HepG2 (cell line): ENCODE results near the gene EPPIN. TPM values are rescaled to one million over a fixed set of nuclear protein-coding genes. Genes with fewer than 3 reads are reported as not detected.

ENCODE experiments used
- ATAC-seq: fragments of 200-7000 bp; cut with Tn5 transposase; 3 replicates; pipeline ENCODE4 v1.9.1; 2020; ENCODE audit warnings: mild to moderate bottlenecking, moderate library complexity
- BruUV-seq: library from RNA; stranded (reverse); fragments of 400-500 nt; replicated peaks from 2 replicates; lab custom pipeline; 2021; lab: Mats Ljungman, UMichigan
- CTCF ChIA-PET: fragments of 300-600 bp; formaldehyde crosslinking; extraction: SDS; loops from one replicate; lab custom pipeline; 2021; ENCODE audit warnings: low total read pairs, inconsistent platforms, low intra/inter-chr PET ratio; lab: Yijun Ruan, JAX
- POLR2A ChIA-PET: fragments of 350-600 bp; sonication (Branson Sonifier 250); formaldehyde crosslinking; loops from one replicate; lab custom pipeline; 2020; ENCODE audit warnings: antibody characterized with exemption, inconsistent platforms; lab: Yijun Ruan, JAX
- DNase-seq: peaks from one replicate; pipeline ENCODE4 v3.0.0-alpha.2; 2015; ENCODE audit warnings: low spot score
- FAIRE-seq: peaks from 3 replicates; lab custom pipeline; 2011; peaks lifted over from hg19 to GRCh38; lab: Jason Lieb, UNC
- H2AFZ ChIP-seq: one replicate; pipeline ENCODE4 v1.6.1; 2011; ENCODE audit warnings: low read length, inconsistent platforms
- H3K27ac ChIP-seq: fragments of 300-600 bp; 3 replicates; pipeline ENCODE4 v1.8.0; 2011; ENCODE audit warnings: mixed run types, mild to moderate bottlenecking, mixed read lengths, low read length, inconsistent platforms; ENCODE audit not compliant: insufficient read depth; ENCODE audit errors: extremely low read length
- H3K27me3 ChIP-seq, 2 experiments: fragments of 200-600 bp in 1 of 2; 2 replicates in 1 of 2; 3 replicates in 1 of 2; pipeline versions ENCODE4 v1.6.0 to v1.8.0; 2011; ENCODE audit warnings: low read length in 2 of 2, mild to moderate bottlenecking in 2 of 2, moderate library complexity in 2 of 2, inconsistent platforms in 1 of 2; ENCODE audit not compliant: insufficient read depth in 2 of 2, control insufficient read depth in 1 of 2
- H3K36me3 ChIP-seq, 2 experiments: fragments of 200-600 bp in 1 of 2; replicated peaks in 1 of 2; 2 replicates in 1 of 2; 3 replicates in 1 of 2; pipeline versions ENCODE4 v1.5.1 to v1.8.0; 2011; ENCODE audit warnings: low read length in 2 of 2, inconsistent platforms in 1 of 2; ENCODE audit not compliant: insufficient read depth in 2 of 2, control insufficient read depth in 1 of 2
- H3K4me1 ChIP-seq: 2 replicates; pipeline ENCODE4 v1.5.1; 2012; ENCODE audit warnings: low read length, inconsistent platforms; ENCODE audit not compliant: insufficient read depth
- H3K4me2 ChIP-seq: 2 replicates; pipeline ENCODE4 v1.6.0; 2011; ENCODE audit warnings: low read depth, low read length, inconsistent platforms
- H3K4me3 ChIP-seq, 3 experiments: fragments of 200-600 bp in 1 of 3; sonication (generic), shearing (Covaris generic) in 1 of 3; replicated peaks in 1 of 3; 2 replicates each; pipeline ENCODE4 v1.5.1; 2011 to 2016; ENCODE audit warnings: low read length in 3 of 3, inconsistent platforms in 2 of 3, low read depth in 2 of 3, mild to moderate bottlenecking in 2 of 3, control low read depth in 1 of 3, mixed read lengths in 1 of 3; ENCODE audit not compliant: insufficient read depth in 1 of 3
- H3K79me2 ChIP-seq: one replicate; pipeline ENCODE4 v1.6.1; 2011; ENCODE audit warnings: low read length, inconsistent platforms; ENCODE audit not compliant: insufficient read depth
- H3K9ac ChIP-seq: 2 replicates; pipeline ENCODE4 v1.6.0; 2011; ENCODE audit warnings: mild to moderate bottlenecking, low read depth, low read length, inconsistent platforms; ENCODE audit not compliant: insufficient read depth
- H3K9me3 ChIP-seq: 2 replicates; pipeline ENCODE4 v1.5.1; 2012; ENCODE audit warnings: mild to moderate bottlenecking, low read length
- H4K20me1 ChIP-seq: 2 replicates; pipeline ENCODE4 v1.6.0; 2011; ENCODE audit warnings: inconsistent platforms, mild to moderate bottlenecking, low read length, moderate library complexity; ENCODE audit not compliant: insufficient read depth
- ARNT2 ChIP-seq: sonication (generic); formaldehyde crosslinking; IDR thresholded peaks from 2 replicates; pipeline ENCODE4 v1.8.0; 2022; ENCODE audit warnings: mild to moderate bottlenecking, low read depth, missing genetic modification reagents, moderate library complexity
- CEBPB ChIP-seq: IDR thresholded peaks from 2 replicates; pipeline ENCODE4 v1.6.1; 2011; ENCODE audit warnings: low read depth, low read length, improper control_type of control experiment, borderline replicate concordance
- DMTF1 ChIP-seq: sonication (generic); formaldehyde crosslinking; IDR thresholded peaks from 2 replicates; pipeline ENCODE4 v1.4.0; 2020; ENCODE audit warnings: mild to moderate bottlenecking, missing genetic modification reagents
- EEA1 ChIP-seq: sonication (generic); formaldehyde crosslinking; IDR thresholded peaks from 2 replicates; pipeline ENCODE4 v1.5.1; 2020; ENCODE audit warnings: mild to moderate bottlenecking, missing genetic modification reagents, borderline replicate concordance
- FOXC1 ChIP-seq: sonication (generic); formaldehyde crosslinking; IDR thresholded peaks from 2 replicates; pipeline ENCODE4 v1.8.0; 2022; ENCODE audit warnings: mild to moderate bottlenecking, missing genetic modification reagents, borderline replicate concordance
- KAT8 ChIP-seq: IDR thresholded peaks from 2 replicates; pipeline ENCODE4 v1.6.1; 2016; ENCODE audit warnings: missing genetic modification reagents, missing compliant biosample characterization
- MAFK ChIP-seq, 2 experiments: IDR thresholded peaks in 1 of 2; conservative IDR thresholded peaks in 1 of 2; 2 replicates each; pipeline ENCODE4 v1.6.1; 2011; ENCODE audit warnings: improper control_type of control experiment in 2 of 2, low read length in 2 of 2
- MBNL3 ChIP-seq: fragments of 250-450 bp; sonication (Bioruptor Pico); conservative IDR thresholded peaks from 2 replicates; pipeline ENCODE4 v1.8.0; 2022; ENCODE audit warnings: mild to moderate bottlenecking, inconsistent platforms
- MYC ChIP-seq: sonication (generic); formaldehyde crosslinking; IDR thresholded peaks from 2 replicates; pipeline ENCODE4 v1.9.0; 2021; ENCODE audit warnings: missing genetic modification reagents, borderline replicate concordance
- NCOA2 ChIP-seq: sonication (generic); formaldehyde crosslinking; IDR thresholded peaks from 2 replicates; pipeline ENCODE4 v1.8.0; 2022; ENCODE audit warnings: inconsistent platforms
- NFE2L1 ChIP-seq: sonication (generic); formaldehyde crosslinking; IDR thresholded peaks from 2 replicates; pipeline ENCODE4 v1.4.0; 2020; ENCODE audit warnings: missing genetic modification reagents, mild to moderate bottlenecking, borderline replicate concordance
- RBM22 ChIP-seq: fragments of 200-400 bp; formaldehyde crosslinking; optimal IDR thresholded peaks from 2 replicates; pipeline ENCODE3; 2017; ENCODE audit warnings: mild to moderate bottlenecking, low read length, moderate library complexity
- TBL1XR1 ChIP-seq: fragments of 150-350 bp; IDR thresholded peaks from 2 replicates; pipeline ENCODE4 v1.6.1; 2014; ENCODE audit warnings: borderline replicate concordance, low read length; ENCODE audit not compliant: partially characterized antibody
- TEAD3 ChIP-seq: optimal IDR thresholded peaks from 2 replicates; pipeline ENCODE3; 2016; ENCODE audit warnings: borderline replicate concordance
- ZC3H13 ChIP-seq: sonication (generic); formaldehyde crosslinking; IDR thresholded peaks from 2 replicates; pipeline ENCODE4 v1.8.1; 2023; ENCODE audit warnings: mild to moderate bottlenecking, missing genetic modification reagents, moderate library complexity
- ZNF383 ChIP-seq: sonication (generic); formaldehyde crosslinking; IDR thresholded peaks from 2 replicates; pipeline ENCODE4 v1.4.0; 2020; ENCODE audit warnings: missing genetic modification reagents, mild to moderate bottlenecking, borderline replicate concordance
- ZNF768 ChIP-seq: sonication (generic); formaldehyde crosslinking; IDR thresholded peaks from 2 replicates; pipeline ENCODE4 v1.4.0; 2020; ENCODE audit warnings: missing genetic modification reagents
- in situ Hi-C: cut with HindIII; loops from 2 replicates; pipeline ENCODE4 v1.10.0; 2017; ENCODE audit warnings: low pct_unique_long_range_greater_than_20kb; ENCODE audit not compliant: extremely low pct_ligation_motif_present
- intact Hi-C: fragments of 100-400 bp; cut with micrococcal nuclease; formaldehyde crosslinking; loops from one replicate; pipeline ENCODE4 v1.10.0; 2022; ENCODE audit not compliant: unreplicated experiment
- polyA plus RNA-seq, 8 experiments: library from polyadenylated mRNA; depleted of rRNA in 3 of 8; stranded (reverse) in 7 of 8; unstranded in 1 of 8; fragments of >200 nt; fragmentation: Illumina TruSeq in 4 of 8; extraction: Trizol in 4 of 8; gene quantifications; 2 replicates each; pipeline versions ENCODE4 v1.2.1 to v1.2.3, GENCODE V29; 2011 to 2016; ENCODE audit warnings: low read depth in 4 of 8, missing spikeins in 1 of 8, mixed read lengths in 1 of 8; ENCODE audit not compliant: insufficient read depth in 1 of 8
- total RNA-seq, 5 experiments: library from RNA; depleted of rRNA; stranded (reverse); fragments of >200 nt; fragmentation: Illumina TruSeq; extraction: Trizol; gene quantifications; 2 replicates each; pipeline ENCODE4 v1.2.3, GENCODE V29; 2016; ENCODE audit warnings: low read depth in 1 of 5
- TF ChIP-seq, protein P1 (sequence below): sonication (generic); formaldehyde crosslinking; IDR thresholded peaks from 2 replicates; pipeline ENCODE4 v1.5.0; 2020; ENCODE audit warnings: mild to moderate bottlenecking, missing genetic modification reagents, moderate library complexity
- TF ChIP-seq, protein P2 (sequence below): IDR thresholded peaks from 2 replicates; pipeline ENCODE4 v1.6.1; 2016

Gene EPPIN
- total and polyA plus RNA-seq, 2 of the 13 experiments (the other 11 are each of a cell fraction or from before 2014, with no cell fraction given), result not detected

DNA sequence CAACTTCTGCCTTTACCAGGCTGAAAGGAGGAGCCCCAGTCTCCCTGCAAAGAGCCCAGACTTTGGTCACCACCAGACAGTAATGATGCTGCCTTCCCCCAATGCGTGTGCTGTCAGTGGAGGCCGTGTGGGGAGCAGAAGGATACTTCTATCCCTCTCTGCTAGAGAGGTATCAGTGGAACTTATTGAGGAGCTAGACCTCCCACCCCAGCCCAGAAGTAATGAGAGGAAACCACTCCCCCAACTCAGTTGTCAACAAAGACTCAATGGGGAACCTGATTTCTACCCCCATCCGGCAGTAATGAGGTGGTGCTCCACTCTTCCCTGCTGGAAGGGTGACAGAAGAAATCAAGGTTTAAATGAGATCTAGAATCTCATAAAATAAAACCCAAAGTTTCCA, 36.3 kb upstream of the EPPIN start (continued):
- TF ChIP-seq KAT8 (CRISPR knock-in tag), result no peak
- no peak for TF ChIP-seq DMTF1
- TF ChIP-seq, protein P1, sequence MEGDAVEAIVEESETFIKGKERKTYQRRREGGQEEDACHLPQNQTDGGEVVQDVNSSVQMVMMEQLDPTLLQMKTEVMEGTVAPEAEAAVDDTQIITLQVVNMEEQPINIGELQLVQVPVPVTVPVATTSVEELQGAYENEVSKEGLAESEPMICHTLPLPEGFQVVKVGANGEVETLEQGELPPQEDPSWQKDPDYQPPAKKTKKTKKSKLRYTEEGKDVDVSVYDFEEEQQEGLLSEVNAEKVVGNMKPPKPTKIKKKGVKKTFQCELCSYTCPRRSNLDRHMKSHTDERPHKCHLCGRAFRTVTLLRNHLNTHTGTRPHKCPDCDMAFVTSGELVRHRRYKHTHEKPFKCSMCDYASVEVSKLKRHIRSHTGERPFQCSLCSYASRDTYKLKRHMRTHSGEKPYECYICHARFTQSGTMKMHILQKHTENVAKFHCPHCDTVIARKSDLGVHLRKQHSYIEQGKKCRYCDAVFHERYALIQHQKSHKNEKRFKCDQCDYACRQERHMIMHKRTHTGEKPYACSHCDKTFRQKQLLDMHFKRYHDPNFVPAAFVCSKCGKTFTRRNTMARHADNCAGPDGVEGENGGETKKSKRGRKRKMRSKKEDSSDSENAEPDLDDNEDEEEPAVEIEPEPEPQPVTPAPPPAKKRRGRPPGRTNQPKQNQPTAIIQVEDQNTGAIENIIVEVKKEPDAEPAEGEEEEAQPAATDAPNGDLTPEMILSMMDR (CRISPR knock-in tag), result no peak
- no peak for TF ChIP-seq FOXC1 (CRISPR knock-in tag)
- TF ChIP-seq NFE2L1 (CRISPR knock-in tag), result no peak
- no peak for TF ChIP-seq MBNL3
- TF ChIP-seq EEA1, result no peak
- TF ChIP-seq ZNF383, result no peak
- no peak for TF ChIP-seq ARNT2 (CRISPR knock-in tag)
- no peak for TF ChIP-seq ZNF768
- TF ChIP-seq NCOA2, result no peak

DNA sequence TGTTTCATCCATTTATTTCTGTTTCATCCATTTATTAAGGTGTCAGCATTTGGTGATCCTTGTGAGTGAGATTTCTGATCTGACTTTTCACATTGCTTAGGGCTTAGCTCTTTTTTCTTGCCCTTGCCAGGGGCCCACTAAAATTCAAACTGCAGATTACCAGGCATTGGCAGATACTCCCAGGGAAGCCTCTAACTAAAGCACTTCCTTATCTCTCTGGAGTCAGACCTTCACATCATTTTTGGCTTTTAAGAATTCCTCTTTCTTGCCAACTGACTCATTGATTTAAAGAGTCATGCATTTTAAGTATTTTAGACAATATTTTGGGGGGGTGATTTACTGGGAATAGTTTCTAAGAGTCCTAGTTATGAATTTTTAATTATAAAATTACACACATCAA, 34.5 kb upstream of the EPPIN start:
- CTCF ChIA-PET, result no interaction called here
- in situ Hi-C loops, result no loop called here
- TF ChIP-seq ZC3H13 (CRISPR knock-in tag), result no peak
- no peak for TF ChIP-seq MYC
- TF ChIP-seq TBL1XR1, result no peak
- TF ChIP-seq CEBPB, result no peak
- TF ChIP-seq MAFK (conservative IDR thresholded peaks at IDR 0.05 in 1 of 2, IDR thresholded peaks at IDR 0.05 in 1 of 2; ENCODE audit: low read length in 2 of 2), result peak in 1 of 2 experiments; percentile 41; a peak in 3 of 4 replicates
- TF ChIP-seq TEAD3, result no peak
- TF ChIP-seq, protein P2, sequence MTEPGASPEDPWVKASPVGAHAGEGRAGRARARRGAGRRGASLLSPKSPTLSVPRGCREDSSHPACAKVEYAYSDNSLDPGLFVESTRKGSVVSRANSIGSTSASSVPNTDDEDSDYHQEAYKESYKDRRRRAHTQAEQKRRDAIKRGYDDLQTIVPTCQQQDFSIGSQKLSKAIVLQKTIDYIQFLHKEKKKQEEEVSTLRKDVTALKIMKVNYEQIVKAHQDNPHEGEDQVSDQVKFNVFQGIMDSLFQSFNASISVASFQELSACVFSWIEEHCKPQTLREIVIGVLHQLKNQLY, result no peak
- TF ChIP-seq RBM22, result no peak

More for the DNA sequence above, 34.5 kb upstream of the EPPIN start:
- Histone ChIP-seq H3K27ac (no peak overlapping the region), H3K79me2 (no peaks in the 10 kb centered on the region), H3K4me2 (no peak overlapping the region), H3K9me3 (no peaks in the 10 kb centered on the region), H3K9ac (no peak overlapping the region), H4K20me1 (no peaks in the 10 kb centered on the region), H3K4me1 (peaks cover 4% of the 10 kb centered on the region; the same call in 1 of the 2 replicates), H2AFZ (no peak overlapping the region), H3K4me3 (no peak overlapping the region), H3K27me3 (peaks cover 3 to 18% of the 10 kb centered on the region in 2 experiments; a peak in 4 of 5 replicates), H3K36me3 (no peaks in the 10 kb centered on the region)
- intact Hi-C loops, result no loop called here
- DNase-seq (no peak), FAIRE-seq (no peak), ATAC-seq (no peak)
- BruUV-seq, result no TSS peak
- POLR2A ChIA-PET, result no interaction called here
